GM12878 (cell line): Measurements from ENCODE around the gene KRT82. TPM values are rescaled to one million over a fixed set of nuclear protein-coding genes. Genes with fewer than 3 reads are reported as not detected.

Experiments
- ATAC-seq: fragments of 200-7000 bp; cut with Tn5 transposase; 3 replicates; pipeline ENCODE4 v1.9.1; 2020; ENCODE audit warnings: mild to moderate bottlenecking, moderate library complexity
- BruUV-seq: library from RNA; stranded (reverse); fragments of 400-500 nt; replicated peaks from 2 replicates; lab custom pipeline; 2021; lab: Mats Ljungman, UMichigan
- CTCF ChIA-PET: fragments of 300-600 bp; sonication (Branson Sonifier 250); formaldehyde crosslinking; extraction: SDS; loops from one replicate; lab custom pipeline; 2021; ENCODE audit warnings: inconsistent platforms; lab: Yijun Ruan, JAX
- POLR2A ChIA-PET: fragments of 350-600 bp; formaldehyde crosslinking; extraction: SDS; loops from one replicate; lab custom pipeline; 2021; ENCODE audit warnings: inconsistent platforms; lab: Charles Lee
- RAD21 ChIA-PET: fragments of 300-600 bp; sonication (Branson Sonifier 250); formaldehyde crosslinking; loops from one replicate; lab custom pipeline; 2023; ENCODE audit warnings: antibody characterized with exemption; ENCODE audit not compliant: unreplicated experiment; lab: Charles Lee
- SMC1A ChIA-PET: fragments of 300-600 bp; sonication (Branson Sonifier 250); formaldehyde crosslinking; loops from one replicate; lab custom pipeline; 2023; ENCODE audit not compliant: unreplicated experiment, uncharacterized antibody; lab: Charles Lee
- DNase-seq: peaks from one replicate; pipeline ENCODE4 v3.0.0-alpha.2; 2011; ENCODE audit warnings: low read depth, low spot score
- FAIRE-seq: peaks from 3 replicates; lab custom pipeline; 2011; peaks lifted over from hg19 to GRCh38; lab: Jason Lieb, UNC
- H2AFZ ChIP-seq: 2 replicates; pipeline ENCODE4 v1.6.0; 2011; ENCODE audit warnings: low read depth, low read length, control low read depth; ENCODE audit not compliant: control insufficient read depth
- H3K27ac ChIP-seq: 2 replicates; pipeline ENCODE4 v1.5.1; 2011; ENCODE audit warnings: control low read depth; ENCODE audit not compliant: control insufficient read depth, insufficient read depth
- H3K27me3 ChIP-seq, 2 experiments: replicated peaks in 1 of 2; 2 replicates each; pipeline versions ENCODE4 v1.6.0 to v1.6.1; 2011; ENCODE audit warnings: low read length in 1 of 2; ENCODE audit not compliant: control insufficient read depth in 2 of 2, insufficient read depth in 2 of 2
- H3K36me3 ChIP-seq, 2 experiments: 2 replicates each; pipeline ENCODE4 v1.5.1; 2011; ENCODE audit warnings: low read length in 1 of 2; ENCODE audit not compliant: control insufficient read depth in 2 of 2, insufficient read depth in 2 of 2
- H3K4me1 ChIP-seq: 2 replicates; pipeline ENCODE4 v1.6.1; 2011; ENCODE audit warnings: mild to moderate bottlenecking, low read length, moderate library complexity, mixed read lengths; ENCODE audit not compliant: control insufficient read depth, insufficient read depth
- H3K4me2 ChIP-seq: 2 replicates; pipeline ENCODE4 v1.6.0; 2011; ENCODE audit warnings: control low read depth; ENCODE audit not compliant: control insufficient read depth, insufficient read depth
- H3K4me3 ChIP-seq: fragments of 200-600 bp; sonication (generic); 2 replicates; pipeline ENCODE4 v1.5.1; 2016
- H3K79me2 ChIP-seq: 2 replicates; pipeline ENCODE4 v1.6.0; 2011; ENCODE audit warnings: low read length; ENCODE audit not compliant: control insufficient read depth, insufficient read depth
- H3K9ac ChIP-seq: 2 replicates; pipeline ENCODE4 v1.8.0; 2011; ENCODE audit warnings: low read length, control low read depth, mixed read lengths; ENCODE audit not compliant: control insufficient read depth, insufficient read depth
- H3K9me3 ChIP-seq: replicated peaks from 3 replicates; pipeline ENCODE4 v1.5.1; 2011; ENCODE audit warnings: mild to moderate bottlenecking, low read length; ENCODE audit not compliant: control insufficient read depth, insufficient read depth
- H4K20me1 ChIP-seq: 2 replicates; pipeline ENCODE4 v1.6.0; 2011; ENCODE audit not compliant: control insufficient read depth, insufficient read depth
- BACH1 ChIP-seq: fragments of 450-650 bp; IDR thresholded peaks from 2 replicates; pipeline ENCODE4 v1.6.1; 2017; ENCODE audit warnings: mild to moderate bottlenecking, borderline replicate concordance
- BMI1 ChIP-seq: fragments of 450-650 bp; IDR thresholded peaks from 2 replicates; pipeline ENCODE4 v1.6.1; 2016; ENCODE audit warnings: mild to moderate bottlenecking, moderate library complexity, borderline replicate concordance
- EGR1 ChIP-seq, 2 experiments: IDR thresholded peaks; 1 replicate in 1 of 2; 2 replicates in 1 of 2; pipeline ENCODE4 v1.6.1; 2011 to 2012; ENCODE audit warnings: low read depth in 2 of 2, low read length in 2 of 2, borderline replicate concordance in 1 of 2, mild to moderate bottlenecking in 1 of 2, moderate library complexity in 1 of 2
- GABPA ChIP-seq: IDR thresholded peaks from 2 replicates; pipeline ENCODE4 v1.6.1; 2014; ENCODE audit warnings: antibody characterized with exemption, low read depth, mild to moderate bottlenecking, inconsistent platforms
- HDAC2 ChIP-seq: fragments of 200-600 bp; sonication (generic); IDR thresholded peaks from 2 replicates; pipeline ENCODE4 v1.6.1; 2017
- IKZF2 ChIP-seq, 2 experiments: fragments of 450-650 bp; IDR thresholded peaks; 2 replicates each; pipeline ENCODE4 v1.6.1; 2017; ENCODE audit warnings: mild to moderate bottlenecking in 2 of 2, moderate library complexity in 2 of 2
- JUNB ChIP-seq: IDR thresholded peaks from 2 replicates; pipeline ENCODE4 v1.6.1; 2016; ENCODE audit warnings: antibody characterized with exemption, mild to moderate bottlenecking
- NFYA ChIP-seq: IDR thresholded peaks from 2 replicates; pipeline ENCODE4 v1.6.1; 2011; ENCODE audit warnings: low read depth, mild to moderate bottlenecking, low read length, improper control_type of control experiment, borderline replicate concordance
- NFYB ChIP-seq: IDR thresholded peaks from 2 replicates; pipeline ENCODE4 v1.6.1; 2011; ENCODE audit warnings: low read depth, mild to moderate bottlenecking, low read length, improper control_type of control experiment, moderate library complexity; ENCODE audit not compliant: insufficient read depth
- NR2C2 ChIP-seq: IDR thresholded peaks from 2 replicates; pipeline ENCODE4 v1.6.1; 2011; ENCODE audit warnings: borderline replicate concordance, low read depth; ENCODE audit not compliant: control insufficient read depth, insufficient read length
- SPI1 ChIP-seq: IDR thresholded peaks from 2 replicates; pipeline ENCODE4 v1.6.1; 2011; ENCODE audit warnings: low read depth, mild to moderate bottlenecking, low read length, moderate library complexity, borderline replicate concordance; ENCODE audit not compliant: insufficient read depth
- STAT1 ChIP-seq: fragments of 450-650 bp; conservative IDR thresholded peaks from 2 replicates; pipeline ENCODE4 v1.6.1; 2014; ENCODE audit warnings: antibody characterized with exemption, mild to moderate bottlenecking
- TCF7 ChIP-seq: IDR thresholded peaks from 2 replicates; pipeline ENCODE4 v1.6.1; 2014; ENCODE audit warnings: antibody characterized with exemption, borderline replicate concordance
- ZNF217 ChIP-seq: fragments of 450-650 bp; IDR thresholded peaks from 2 replicates; pipeline ENCODE4 v1.6.1; 2017; ENCODE audit warnings: antibody characterized with exemption, mild to moderate bottlenecking
- ZNF274 ChIP-seq: IDR thresholded peaks from one replicate; pipeline ENCODE4 v1.8.0; 2011; ENCODE audit not compliant: insufficient read length, insufficient read depth
- whole genome bisulfite sequencing: methylation state at CpG from one replicate; pipeline ENCODE4 v1.1.6; 2016; ENCODE audit warnings: low lambda C conversion rate; ENCODE audit not compliant: insufficient replicate concordance, insufficient coverage; ENCODE audit errors: missing lambda C conversion rate; 5-methylcytosine and 5-hydroxymethylcytosine counted together
- in situ Hi-C: fragments of 300-500 bp; cut with MboI; formaldehyde crosslinking; loops from 9 replicates; pipeline ENCODE4 v1.14.3; 2018; ENCODE audit warnings: mixed read lengths
- intact Hi-C: fragments of 100-400 bp; cut with micrococcal nuclease; formaldehyde crosslinking; loops from one replicate; pipeline ENCODE4 v1.14.2; 2022; ENCODE audit not compliant: unreplicated experiment
- polyA plus RNA-seq, 11 experiments: library from polyadenylated mRNA; depleted of rRNA in 4 of 11; unstranded in 6 of 11; stranded (reverse) in 5 of 11; fragments of >200 nt; fragmentation: Nextera tagmentation in 4 of 11; fragmentation: Illumina TruSeq in 1 of 11; extraction: Ambion mirVana in 4 of 11; extraction: Trizol in 1 of 11; gene quantifications; 1 replicate in 1 of 11; 2 replicates in 10 of 11; pipeline versions ENCODE4 v1.2.1 to v1.2.3, GENCODE V29; 2011 to 2016; ENCODE audit warnings: inconsistent platforms in 2 of 11, missing spikeins in 2 of 11, low read depth in 1 of 11
- total RNA-seq, 4 experiments: library from RNA; depleted of rRNA in 3 of 4; stranded (reverse); fragments of >200 nt in 3 of 4; fragmentation: Illumina TruSeq in 1 of 4; extraction: Trizol in 1 of 4; gene quantifications; 2 replicates each; pipeline versions ENCODE4 v1.2.1 to v1.2.3, GENCODE V29; 2013 to 2021
- TF ChIP-seq, protein P1 (sequence below): IDR thresholded peaks from 2 replicates; pipeline ENCODE4 v1.6.1; 2012; ENCODE audit warnings: low read length, inconsistent platforms
- TF ChIP-seq, protein P2 (sequence below): IDR thresholded peaks from 2 replicates; pipeline ENCODE4 v1.6.1; 2011; ENCODE audit warnings: borderline replicate concordance, low read depth, mild to moderate bottlenecking, moderate library complexity, low read length; ENCODE audit not compliant: insufficient read depth, poor library complexity, severe bottlenecking
- TF ChIP-seq, protein P3 (sequence below): IDR thresholded peaks from 2 replicates; pipeline ENCODE4 v1.6.1; 2011; ENCODE audit warnings: low read depth, mild to moderate bottlenecking, low read length, moderate library complexity, borderline replicate concordance; ENCODE audit errors: extremely low read depth

The KRT82 gene
- total and polyA plus RNA-seq, 10 of the 15 experiments (the other 5 are each of a cell fraction or from before 2014, with no cell fraction given) = not detected

DNA sequence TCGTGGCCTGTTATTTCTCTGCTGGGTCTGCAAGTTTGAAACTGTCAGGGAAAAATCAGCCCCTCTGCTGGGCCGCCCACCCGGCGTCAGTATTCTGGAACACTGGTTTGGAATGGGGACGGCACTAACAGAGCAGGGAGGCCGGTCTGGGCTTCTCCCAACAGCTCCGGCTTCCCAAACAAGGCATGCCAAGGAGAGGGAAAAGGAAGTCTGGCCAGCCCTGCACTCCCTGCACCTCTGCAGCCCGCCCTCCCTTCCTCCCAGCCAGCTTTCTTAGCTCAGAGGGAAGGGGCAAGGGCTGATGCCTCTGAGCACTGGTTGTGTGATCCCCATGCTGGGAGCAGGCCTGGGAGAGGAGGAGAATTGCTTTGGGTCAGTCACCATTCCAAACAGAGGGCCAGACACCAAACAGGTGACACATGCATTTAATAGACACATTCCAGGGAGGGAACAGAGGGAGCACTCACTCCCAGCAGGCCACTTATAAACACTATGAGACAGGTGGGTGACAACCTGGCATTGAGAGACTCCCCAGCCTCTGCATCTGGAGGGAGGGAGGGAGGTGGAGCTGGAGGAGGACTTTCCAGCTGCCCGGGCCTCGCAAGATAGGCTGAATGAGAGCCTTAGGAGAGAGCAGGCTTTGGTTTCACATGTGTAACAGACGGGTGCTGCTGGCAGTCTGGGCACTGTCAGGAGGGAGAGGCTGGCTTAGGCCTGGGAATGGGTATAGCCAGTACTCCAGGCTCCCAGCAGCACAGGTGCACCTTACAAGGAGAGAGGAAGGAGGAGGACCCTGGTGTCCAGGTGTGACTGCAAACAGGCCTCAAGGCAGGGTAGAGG is 17.7 kb upstream of the KRT82 start:
- RAD21 ChIA-PET = no interaction called here
- BruUV-seq = no TSS peak

DNA sequence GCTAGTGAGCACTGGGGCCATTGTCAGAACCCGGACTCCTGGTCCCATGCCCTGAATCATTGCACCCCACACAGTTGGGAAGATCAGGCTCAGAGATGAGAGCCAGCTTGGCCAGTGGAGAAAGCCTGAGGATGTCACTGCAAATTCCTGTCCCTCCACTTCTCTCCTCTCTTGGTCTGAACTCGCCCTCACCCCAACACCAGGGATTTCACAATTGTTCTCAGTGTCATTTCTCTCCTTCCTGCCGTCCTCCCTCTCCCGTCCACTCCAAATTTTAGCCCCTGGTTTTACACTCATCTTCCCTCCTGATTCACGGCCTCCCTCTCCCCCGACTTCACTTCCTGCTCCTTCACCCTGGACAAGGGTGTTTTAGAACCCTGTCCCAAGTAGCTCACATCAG is 16.9 kb upstream of the KRT82 start:
- Histone ChIP-seq H3K27ac (no peak overlapping the region), H3K79me2 (no peaks in the 10 kb centered on the region), H3K9ac (no peak overlapping the region), H3K9me3 (no peaks in the 10 kb centered on the region), H3K27me3 (peaks cover 4% of the 10 kb centered on the region in 2 experiments; a peak in 3 of 4 replicates), H2AFZ (no peak overlapping the region), H4K20me1 (no peaks in the 10 kb centered on the region), H3K4me3 (no peak overlapping the region), H3K4me1 (no peaks in the 10 kb centered on the region), H3K36me3 (no peaks in the 10 kb centered on the region), H3K4me2 (no peak overlapping the region)
- FAIRE-seq = no peak
- no peak for ATAC-seq
- SMC1A ChIA-PET = no interaction called here
- intact Hi-C loops = no loop called here
- in situ Hi-C loops = no loop called here
- CTCF ChIA-PET = no interaction called here
- WGBS = 0% methylated on average over 6 of the region's 6 CpGs
- POLR2A ChIA-PET = no interaction called here
- DNase-seq = no peak
- RAD21 ChIA-PET = no interaction called here
- BruUV-seq = no TSS peak
- TF ChIP-seq TCF7 (no peak), HDAC2 (no peak), EGR1 (IDR thresholded peaks at IDR 0.05; ENCODE audit: borderline replicate concordance in 1 of 2, low read depth in 2 of 2, low read length in 2 of 2) (no peak), GABPA (no peak), ZNF217 (no peak), STAT1 (no peak), SPI1 (no peak), ZNF274 (no peak), BMI1 (no peak)
- TF ChIP-seq, protein P1, sequence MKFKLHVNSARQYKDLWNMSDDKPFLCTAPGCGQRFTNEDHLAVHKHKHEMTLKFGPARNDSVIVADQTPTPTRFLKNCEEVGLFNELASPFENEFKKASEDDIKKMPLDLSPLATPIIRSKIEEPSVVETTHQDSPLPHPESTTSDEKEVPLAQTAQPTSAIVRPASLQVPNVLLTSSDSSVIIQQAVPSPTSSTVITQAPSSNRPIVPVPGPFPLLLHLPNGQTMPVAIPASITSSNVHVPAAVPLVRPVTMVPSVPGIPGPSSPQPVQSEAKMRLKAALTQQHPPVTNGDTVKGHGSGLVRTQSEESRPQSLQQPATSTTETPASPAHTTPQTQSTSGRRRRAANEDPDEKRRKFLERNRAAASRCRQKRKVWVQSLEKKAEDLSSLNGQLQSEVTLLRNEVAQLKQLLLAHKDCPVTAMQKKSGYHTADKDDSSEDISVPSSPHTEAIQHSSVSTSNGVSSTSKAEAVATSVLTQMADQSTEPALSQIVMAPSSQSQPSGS = no peak
- TF ChIP-seq, protein P2, sequence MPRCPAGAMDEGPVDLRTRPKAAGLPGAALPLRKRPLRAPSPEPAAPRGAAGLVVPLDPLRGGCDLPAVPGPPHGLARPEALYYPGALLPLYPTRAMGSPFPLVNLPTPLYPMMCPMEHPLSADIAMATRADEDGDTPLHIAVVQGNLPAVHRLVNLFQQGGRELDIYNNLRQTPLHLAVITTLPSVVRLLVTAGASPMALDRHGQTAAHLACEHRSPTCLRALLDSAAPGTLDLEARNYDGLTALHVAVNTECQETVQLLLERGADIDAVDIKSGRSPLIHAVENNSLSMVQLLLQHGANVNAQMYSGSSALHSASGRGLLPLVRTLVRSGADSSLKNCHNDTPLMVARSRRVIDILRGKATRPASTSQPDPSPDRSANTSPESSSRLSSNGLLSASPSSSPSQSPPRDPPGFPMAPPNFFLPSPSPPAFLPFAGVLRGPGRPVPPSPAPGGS = no peak

More for the DNA sequence above, 17.7 kb upstream of the KRT82 start:
- TF ChIP-seq, protein P3, sequence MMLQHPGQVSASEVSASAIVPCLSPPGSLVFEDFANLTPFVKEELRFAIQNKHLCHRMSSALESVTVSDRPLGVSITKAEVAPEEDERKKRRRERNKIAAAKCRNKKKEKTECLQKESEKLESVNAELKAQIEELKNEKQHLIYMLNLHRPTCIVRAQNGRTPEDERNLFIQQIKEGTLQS = no peak
- TF ChIP-seq NFYA (no peak), BACH1 (no peak), NR2C2 (no peak), JUNB (no peak), IKZF2 (IDR thresholded peaks at IDR 0.05) (no peak), NFYB (no peak)
- Histone ChIP-seq H3K4me1 (no peaks in the 10 kb centered on the region), H3K9me3 (no peaks in the 10 kb centered on the region), H3K27ac (no peak overlapping the region), H3K79me2 (no peaks in the 10 kb centered on the region), H4K20me1 (no peaks in the 10 kb centered on the region), H3K27me3 (peaks cover 4% of the 10 kb centered on the region in 2 experiments; a peak in 3 of 4 replicates), H3K36me3 (no peaks in the 10 kb centered on the region), H2AFZ (no peak overlapping the region), H3K4me3 (no peak overlapping the region), H3K9ac (no peak overlapping the region), H3K4me2 (no peak overlapping the region)
- intact Hi-C loops = no loop called here
- in situ Hi-C loops = no loop called here
- 34% methylated on average over 11 of the region's 11 CpGs for WGBS
- ChIA-PET CTCF (no interaction called here), SMC1A (no interaction called here), POLR2A (no interaction called here)
- FAIRE-seq (no peak), DNase-seq (no peak), ATAC-seq (no peak)
